Measurements from ENCODE around the gene CPT2. TPM values are rescaled to one million over a fixed set of nuclear protein-coding genes. Genes with fewer than 3 reads are reported as not detected.

CPT2 gene
- total and polyA plus RNA-seq, 9 of the 15 experiments (the other 6 are each of a cell fraction or from before 2014, with no cell fraction given), result 7.6 to 25.1 (median 16.8) TPM

GRCh38 chr1:53189061-53189460 is 7.6 kb upstream of the CPT2 start (continued):
- TF ChIP-seq JUND (IDR thresholded peaks at IDR 0.05; ENCODE audit: borderline replicate concordance, low read depth, low read length) (peak; percentile 22; the same call in 1 of the 2 replicates), JUND (tag; IDR thresholded peaks at IDR 0.05; ENCODE audit: borderline replicate concordance, low read depth, low read length) (no peak), CBFA2T3 (IDR thresholded peaks at IDR 0.05) (peak; percentile 72), FOXK1 (CRISPR knock-in tag; IDR thresholded peaks at IDR 0.05; ENCODE audit: borderline replicate concordance) (no peak), HNRNPUL1 (IDR thresholded peaks at IDR 0.05; ENCODE audit: low read length) (no peak), ATF1 (CRISPR knock-in tag; IDR thresholded peaks at IDR 0.05) (no peak), ATF1 (tag; IDR thresholded peaks at IDR 0.05) (no peak), XRCC4 (IDR thresholded peaks at IDR 0.05; ENCODE audit: extremely low read depth, insufficient read depth, insufficient read length) (no peak), USF2 (CRISPR knock-in tag; IDR thresholded peaks at IDR 0.05) (no peak), ZBTB11 (CRISPR knock-in tag; IDR thresholded peaks at IDR 0.05) (no peak), NR4A1 (CRISPR knock-in tag; IDR thresholded peaks at IDR 0.05) (no peak), NR4A1 (tag; IDR thresholded peaks at IDR 0.05) (no peak), HMBOX1 (IDR thresholded peaks at IDR 0.05) (no peak), STAG1 (CRISPR knock-in tag; IDR thresholded peaks at IDR 0.05; ENCODE audit: borderline replicate concordance) (no peak), CREM (IDR thresholded peaks at IDR 0.05; ENCODE audit: low read depth) (peak; percentile 13; the same call in 1 of the 2 replicates), ARID2 (IDR thresholded peaks at IDR 0.05) (no peak)
- TF ChIP-seq, protein P1, sequence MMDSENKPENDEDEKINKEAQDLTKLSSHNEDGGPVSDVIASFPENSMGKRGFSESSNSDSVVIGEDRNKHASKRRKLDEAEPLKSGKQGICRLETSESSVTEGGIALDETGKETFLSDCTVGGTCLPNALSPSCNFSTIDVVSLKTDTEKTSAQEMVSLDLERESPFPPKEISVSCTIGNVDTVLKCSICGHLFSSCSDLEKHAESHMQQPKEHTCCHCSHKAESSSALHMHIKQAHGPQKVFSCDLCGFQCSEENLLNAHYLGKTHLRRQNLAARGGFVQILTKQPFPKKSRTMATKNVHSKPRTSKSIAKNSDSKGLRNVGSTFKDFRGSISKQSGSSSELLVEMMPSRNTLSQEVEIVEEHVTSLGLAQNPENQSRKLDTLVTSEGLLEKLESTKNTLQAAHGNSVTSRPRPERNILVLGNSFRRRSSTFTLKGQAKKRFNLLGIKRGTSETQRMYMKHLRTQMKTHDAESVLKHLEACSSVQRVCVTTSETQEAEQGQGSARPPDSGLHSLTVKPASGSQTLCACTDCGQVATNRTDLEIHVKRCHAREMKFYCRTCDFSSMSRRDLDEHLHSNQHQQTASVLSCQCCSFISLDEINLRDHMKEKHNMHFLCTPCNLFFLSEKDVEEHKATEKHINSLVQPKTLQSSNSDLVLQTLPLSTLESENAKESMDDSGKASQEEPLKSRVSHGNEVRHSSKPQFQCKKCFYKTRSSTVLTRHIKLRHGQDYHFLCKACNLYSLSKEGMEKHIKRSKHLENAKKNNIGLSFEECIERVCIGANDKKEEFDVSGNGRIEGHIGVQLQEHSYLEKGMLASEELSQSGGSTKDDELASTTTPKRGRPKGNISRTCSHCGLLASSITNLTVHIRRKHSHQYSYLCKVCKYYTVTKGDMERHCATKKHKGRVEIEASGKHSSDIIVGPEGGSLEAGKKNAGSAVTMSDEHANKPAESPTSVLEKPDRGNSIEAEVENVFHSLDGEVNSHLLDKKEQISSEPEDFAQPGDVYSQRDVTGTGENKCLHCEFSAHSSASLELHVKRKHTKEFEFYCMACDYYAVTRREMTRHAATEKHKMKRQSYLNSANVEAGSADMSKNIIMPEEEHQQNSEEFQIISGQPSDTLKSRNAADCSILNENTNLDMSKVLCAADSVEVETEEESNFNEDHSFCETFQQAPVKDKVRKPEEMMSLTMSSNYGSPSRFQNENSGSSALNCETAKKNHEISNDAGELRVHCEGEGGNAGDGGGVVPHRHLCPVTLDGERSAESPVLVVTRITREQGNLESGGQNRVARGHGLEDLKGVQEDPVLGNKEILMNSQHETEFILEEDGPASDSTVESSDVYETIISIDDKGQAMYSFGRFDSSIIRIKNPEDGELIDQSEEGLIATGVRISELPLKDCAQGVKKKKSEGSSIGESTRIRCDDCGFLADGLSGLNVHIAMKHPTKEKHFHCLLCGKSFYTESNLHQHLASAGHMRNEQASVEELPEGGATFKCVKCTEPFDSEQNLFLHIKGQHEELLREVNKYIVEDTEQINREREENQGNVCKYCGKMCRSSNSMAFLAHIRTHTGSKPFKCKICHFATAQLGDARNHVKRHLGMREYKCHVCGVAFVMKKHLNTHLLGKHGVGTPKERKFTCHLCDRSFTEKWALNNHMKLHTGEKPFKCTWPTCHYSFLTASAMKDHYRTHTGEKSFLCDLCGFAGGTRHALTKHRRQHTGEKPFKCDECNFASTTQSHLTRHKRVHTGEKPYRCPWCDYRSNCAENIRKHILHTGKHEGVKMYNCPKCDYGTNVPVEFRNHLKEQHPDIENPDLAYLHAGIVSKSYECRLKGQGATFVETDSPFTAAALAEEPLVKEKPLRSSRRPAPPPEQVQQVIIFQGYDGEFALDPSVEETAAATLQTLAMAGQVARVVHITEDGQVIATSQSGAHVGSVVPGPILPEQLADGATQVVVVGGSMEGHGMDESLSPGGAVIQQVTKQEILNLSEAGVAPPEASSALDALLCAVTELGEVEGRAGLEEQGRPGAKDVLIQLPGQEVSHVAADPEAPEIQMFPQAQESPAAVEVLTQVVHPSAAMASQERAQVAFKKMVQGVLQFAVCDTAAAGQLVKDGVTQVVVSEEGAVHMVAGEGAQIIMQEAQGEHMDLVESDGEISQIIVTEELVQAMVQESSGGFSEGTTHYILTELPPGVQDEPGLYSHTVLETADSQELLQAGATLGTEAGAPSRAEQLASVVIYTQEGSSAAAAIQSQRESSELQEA (IDR thresholded peaks at IDR 0.05; ENCODE audit: low read depth), result no peak
